ENCODE results near the gene KCNC1.

KCNC1 gene

DNA sequence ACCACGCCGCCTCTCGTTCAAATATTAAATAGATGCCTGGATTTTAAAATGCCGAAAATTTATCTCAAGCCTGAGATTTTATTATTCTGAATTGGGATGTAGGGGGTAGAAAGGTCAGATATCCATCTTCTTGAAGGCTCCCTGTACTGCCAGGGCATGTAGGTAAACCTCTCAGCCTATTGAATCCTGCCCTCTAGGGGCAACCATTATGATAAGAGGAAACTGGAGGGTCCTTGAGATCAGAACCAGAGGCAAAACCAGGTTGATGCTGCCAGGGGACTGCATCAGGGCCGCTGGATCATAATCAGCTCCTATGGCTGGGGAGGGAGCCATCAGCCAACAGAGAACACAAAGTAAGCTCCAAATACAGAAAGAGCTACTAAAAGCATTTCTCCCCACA is 92.4 kb downstream of the KCNC1 start:
- no peak for DNase-seq (ENCODE audit: low read depth)

DNA sequence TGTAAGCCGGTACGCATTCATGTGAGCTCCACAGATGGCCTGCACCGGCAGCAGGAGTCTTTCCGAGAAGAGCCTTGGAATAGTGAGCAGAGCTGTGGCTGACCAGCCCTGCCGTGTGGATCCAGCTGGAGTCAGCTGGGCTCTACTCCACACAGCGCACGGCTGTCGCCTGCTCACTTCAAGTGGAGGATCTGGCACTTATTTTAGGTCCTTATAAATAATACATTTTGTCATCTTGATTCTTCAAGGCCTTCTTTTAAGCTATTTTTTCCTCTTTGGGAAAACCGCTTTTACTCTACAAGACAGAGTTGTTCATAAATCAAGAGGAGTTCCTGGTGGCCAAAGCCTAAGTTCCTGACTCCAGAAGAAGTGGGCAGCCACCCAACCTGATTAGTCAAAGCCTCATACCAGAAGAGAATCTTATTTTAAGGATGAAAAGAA is 93.8 kb downstream of the KCNC1 start:
- DNase-seq (ENCODE audit: low read depth): no peak

GRCh38 chr11:17831228-17831627 is 96.6 kb downstream of the KCNC1 start:
- no peak for DNase-seq (ENCODE audit: low read depth)

DNA sequence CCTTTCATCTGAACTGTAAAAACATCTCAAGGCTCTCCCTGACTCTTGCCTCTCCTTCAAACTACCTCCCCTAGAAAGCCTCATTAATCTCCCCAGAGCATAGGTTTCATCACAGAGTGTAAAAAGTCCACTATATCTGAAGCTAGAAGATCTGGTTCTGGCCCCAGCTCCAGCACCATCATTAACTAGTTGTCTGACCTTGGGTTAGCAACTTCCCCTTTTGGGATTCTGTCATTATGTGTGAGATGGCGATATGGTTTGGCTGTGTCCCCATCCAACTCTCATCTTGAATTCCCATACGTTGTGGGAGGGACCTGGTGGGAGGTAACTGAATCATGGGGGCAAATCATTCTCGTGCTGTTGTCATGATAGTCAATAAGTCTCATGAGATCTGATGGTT is 97.3 kb downstream of the KCNC1 start:
- no peak for DNase-seq (ENCODE audit: low read depth)

Measured in non-pigmented ciliary epithelial cell (primary cell).